Naive B cell (primary cell): Measurements from ENCODE around the gene ANXA2. TPM values are rescaled to one million over a fixed set of nuclear protein-coding genes. Genes with fewer than 3 reads are reported as not detected.

ENCODE experiments used
- ATAC-seq, 2 donors: fragments of 150-1000 bp; cut with Tn5 transposase; 2 replicates each; pipeline ENCODE4 v1.10.0; 2021; ENCODE audit warnings: low read depth in 2 of 2, mild to moderate bottlenecking in 2 of 2, moderate library complexity in 2 of 2
- DNase-seq: peaks from one replicate; pipeline ENCODE4 v3.0.0; 2022
- H3K27ac Mint-ChIP-seq, 6 donors: one replicate each; pipeline ENCODE4 v1.8.0; 2020 to 2022; ENCODE audit warnings: mild to moderate bottlenecking in 6 of 6, mixed read lengths in 6 of 6, moderate library complexity in 5 of 6, inconsistent platforms in 2 of 6
- H3K27me3 Mint-ChIP-seq, 3 donors: one replicate each; pipeline ENCODE4 v1.8.0; 2021 to 2022; ENCODE audit warnings: mixed read lengths in 3 of 3, mild to moderate bottlenecking in 1 of 3
- H3K36me3 Mint-ChIP-seq, 2 donors: one replicate each; pipeline ENCODE4 v1.8.0; 2020 to 2022; ENCODE audit warnings: mixed read lengths in 2 of 2, inconsistent platforms in 1 of 2, mild to moderate bottlenecking in 1 of 2
- H3K4me1 Mint-ChIP-seq, 3 donors: one replicate each; pipeline ENCODE4 v1.8.0; 2020 to 2022; ENCODE audit warnings: mixed read lengths in 3 of 3, inconsistent platforms in 1 of 3, mild to moderate bottlenecking in 1 of 3, moderate library complexity in 1 of 3
- H3K4me3 Mint-ChIP-seq, 8 donors: one replicate each; pipeline ENCODE4 v1.8.0; 2020 to 2022; ENCODE audit warnings: mild to moderate bottlenecking in 8 of 8, mixed read lengths in 8 of 8, moderate library complexity in 8 of 8, inconsistent platforms in 2 of 8
- H3K9me3 Mint-ChIP-seq, 7 donors: one replicate each; pipeline ENCODE4 v1.8.0; 2020 to 2022; ENCODE audit warnings: mixed read lengths in 7 of 7, mild to moderate bottlenecking in 5 of 7, inconsistent platforms in 2 of 7, moderate library complexity in 1 of 7
- polyA plus RNA-seq, 6 donors: library from polyadenylated mRNA; unstranded; fragments of 300-500 nt; fragmentation: Illumina TruSeq; gene quantifications; one replicate each; pipeline ENCODE4 v1.2.3, GENCODE V29; 2021; ENCODE audit warnings: low read depth in 6 of 6

ANXA2 gene
- polyA plus RNA-seq, 6 donors from 2014 or later: 111 to 188 (median 148) TPM

DNA sequence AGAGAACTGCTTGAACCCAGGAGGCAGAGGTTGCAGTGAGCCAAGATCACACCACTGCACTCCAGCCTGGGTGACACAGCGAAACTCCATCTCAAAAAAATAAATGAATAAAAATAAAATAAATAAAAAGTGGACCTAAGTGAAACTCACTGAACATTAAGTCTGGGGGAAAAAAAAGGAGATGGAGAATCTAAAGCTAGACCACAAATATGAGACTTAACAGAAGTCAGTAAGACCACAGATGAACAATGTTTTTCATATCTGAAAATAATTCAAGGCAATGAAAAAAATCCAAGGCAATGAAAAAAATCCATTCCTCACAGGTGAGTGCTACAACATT lies 18.6 kb downstream of the ANXA2 start:
- DNase-seq (no peak), ATAC-seq (no peak)
- Mint-ChIP-seq H3K4me1 (no peaks in the 10 kb centered on the region), H3K27me3 (no peaks in the 10 kb centered on the region), H3K36me3 (peaks cover 0 to 12% of the 10 kb centered on the region in 2 donors), H3K9me3 (no peaks in the 10 kb centered on the region), H3K27ac (peak overlapping the region in 1 of 6 donors; percentile 59), H3K4me3 (no peak overlapping the region)

DNA sequence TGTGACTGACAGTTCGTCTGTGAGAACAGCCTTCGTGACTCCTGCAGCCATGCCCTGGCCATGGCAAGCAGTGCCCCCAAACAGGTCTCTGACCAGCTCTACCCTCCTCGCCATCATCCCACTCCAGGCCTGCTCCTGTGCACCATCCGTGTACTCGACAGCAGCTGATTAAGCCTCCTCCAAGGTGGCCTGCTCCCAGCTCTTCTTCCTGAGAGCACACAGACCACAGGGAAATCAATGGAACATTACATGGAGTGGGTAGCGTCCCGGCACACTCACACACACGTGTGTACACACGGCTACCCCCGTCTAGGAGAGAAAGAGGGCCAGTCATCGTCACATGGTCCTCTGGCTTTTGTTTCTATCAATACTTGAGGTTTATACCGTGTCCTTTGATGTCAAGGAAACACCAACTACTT lies 21.1 kb downstream of the ANXA2 start:
- ATAC-seq (no peak), DNase-seq (no peak)
- no peaks in the 10 kb centered on the region for H3K9me3 Mint-ChIP-seq
- no peak overlapping the region for H3K27ac Mint-ChIP-seq
- H3K4me3 Mint-ChIP-seq: no peak overlapping the region
- no peaks in the 10 kb centered on the region for H3K27me3 Mint-ChIP-seq
- peaks cover 0 to 12% of the 10 kb centered on the region in 2 donors for H3K36me3 Mint-ChIP-seq
- H3K4me1 Mint-ChIP-seq: peaks cover 0 to 1% (median 0%) of the 10 kb centered on the region in 3 donors

DNA sequence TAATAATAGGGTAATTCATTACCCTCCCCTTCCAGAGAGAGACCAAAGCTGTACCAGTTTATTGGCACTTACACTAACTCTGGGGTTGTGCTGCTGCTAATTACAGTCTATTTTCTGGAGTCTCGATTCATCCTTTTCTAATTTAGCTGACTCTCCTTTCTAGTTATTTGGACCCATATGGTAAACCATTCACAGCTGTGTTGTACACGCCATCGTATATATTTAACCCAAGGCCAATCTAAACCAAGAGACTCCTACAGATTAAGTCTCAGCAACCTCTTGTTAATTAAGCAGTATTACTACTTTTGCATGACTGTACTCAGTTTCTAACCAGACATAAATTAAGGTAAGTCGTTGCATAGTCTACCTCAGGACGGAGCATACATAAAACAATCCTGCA lies 22.5 kb downstream of the ANXA2 start:
- no peaks in the 10 kb centered on the region for H3K27me3 Mint-ChIP-seq
- peaks cover 0 to 15% of the 10 kb centered on the region in 2 donors for H3K36me3 Mint-ChIP-seq
- DNase-seq (no peak), ATAC-seq (no peak)
- no peaks in the 10 kb centered on the region for H3K9me3 Mint-ChIP-seq
- peaks cover 0 to 1% (median 0%) of the 10 kb centered on the region in 3 donors for H3K4me1 Mint-ChIP-seq
- H3K4me3 Mint-ChIP-seq: no peak overlapping the region
- no peak overlapping the region for H3K27ac Mint-ChIP-seq

DNA sequence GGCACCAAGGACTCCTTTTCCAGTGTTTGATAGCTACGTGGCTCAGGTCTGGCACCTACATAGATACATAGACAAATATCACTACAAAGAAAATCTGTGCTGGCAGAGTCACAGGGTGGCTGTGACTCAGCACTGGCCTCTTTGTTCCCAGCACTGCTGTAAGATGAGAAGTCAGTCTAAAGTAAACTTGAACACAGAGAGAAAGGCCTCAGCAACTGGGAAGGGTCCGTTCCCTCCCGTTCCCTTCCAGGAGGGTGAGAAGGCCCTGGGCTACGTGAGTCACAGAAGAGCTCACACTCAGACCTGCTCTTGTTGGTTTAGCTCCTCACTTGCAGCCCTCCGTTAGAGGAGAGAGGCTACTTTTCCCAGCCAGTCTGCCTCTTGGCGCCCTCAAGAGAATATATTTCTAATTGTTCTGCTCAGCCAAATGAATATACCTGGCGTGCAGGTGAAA lies 23.1 kb downstream of the ANXA2 start:
- no peak overlapping the region for H3K27ac Mint-ChIP-seq
- H3K36me3 Mint-ChIP-seq: peaks cover 0 to 9% of the 10 kb centered on the region in 2 donors
- no peak overlapping the region for H3K4me3 Mint-ChIP-seq
- DNase-seq (no peak), ATAC-seq (no peak)
- no peaks in the 10 kb centered on the region for H3K27me3 Mint-ChIP-seq
- peaks cover 0 to 1% (median 0%) of the 10 kb centered on the region in 3 donors for H3K4me1 Mint-ChIP-seq
- no peaks in the 10 kb centered on the region for H3K9me3 Mint-ChIP-seq

DNA sequence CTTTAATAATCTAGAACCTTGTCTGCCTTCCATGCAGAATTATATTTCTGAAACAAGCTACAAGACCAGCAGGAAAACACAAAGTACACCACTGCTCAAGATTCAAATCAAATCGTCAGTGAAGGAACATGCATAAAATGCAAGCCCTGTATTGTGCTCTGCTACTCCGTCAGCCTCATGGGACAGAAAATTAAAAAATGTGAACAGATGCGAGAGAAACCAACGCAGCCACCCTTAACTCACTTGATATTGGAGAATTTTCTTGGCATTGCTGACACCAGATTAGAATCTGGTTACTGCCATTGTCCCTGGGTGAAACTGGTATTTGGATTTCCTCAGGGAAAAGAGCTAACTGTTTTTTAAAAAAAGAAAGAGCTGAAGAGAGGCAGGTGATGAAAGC lies 23.6 kb downstream of the ANXA2 start:
- ATAC-seq: no peak
- H3K36me3 Mint-ChIP-seq: peaks cover 0 to 9% of the 10 kb centered on the region in 2 donors

DNA sequence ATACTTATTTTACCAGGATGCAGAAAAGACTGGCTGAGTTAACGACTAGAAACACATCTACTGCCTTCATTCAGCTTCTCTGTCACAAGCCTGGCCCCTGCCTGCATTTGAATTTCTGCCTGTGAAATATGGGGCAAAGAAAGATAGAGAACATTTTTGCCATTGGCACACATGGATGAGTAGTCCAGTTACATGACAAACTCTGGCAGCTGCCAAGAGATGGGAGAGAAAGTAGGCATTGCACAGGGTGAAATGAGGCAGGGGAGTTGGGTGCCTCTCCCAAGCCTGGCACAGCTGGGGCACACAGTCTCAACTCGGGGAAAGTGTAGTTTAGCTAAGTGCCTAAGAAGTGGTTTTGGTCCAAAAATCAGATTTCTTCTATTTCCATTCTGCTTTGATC lies 24.0 kb downstream of the ANXA2 start:
- DNase-seq (no peak), ATAC-seq (no peak)
- no peak overlapping the region for H3K4me3 Mint-ChIP-seq

More for the DNA sequence above, 23.6 kb downstream of the ANXA2 start:
- H3K9me3 Mint-ChIP-seq: peaks cover 0 to under 1% (median 0%) of the 10 kb centered on the region in 7 donors
- no peaks in the 10 kb centered on the region for H3K27me3 Mint-ChIP-seq
- no peak overlapping the region for H3K27ac Mint-ChIP-seq
- peaks cover 0 to 1% (median 0%) of the 10 kb centered on the region in 3 donors for H3K4me1 Mint-ChIP-seq
- DNase-seq: no peak
- no peak overlapping the region for H3K4me3 Mint-ChIP-seq

DNA sequence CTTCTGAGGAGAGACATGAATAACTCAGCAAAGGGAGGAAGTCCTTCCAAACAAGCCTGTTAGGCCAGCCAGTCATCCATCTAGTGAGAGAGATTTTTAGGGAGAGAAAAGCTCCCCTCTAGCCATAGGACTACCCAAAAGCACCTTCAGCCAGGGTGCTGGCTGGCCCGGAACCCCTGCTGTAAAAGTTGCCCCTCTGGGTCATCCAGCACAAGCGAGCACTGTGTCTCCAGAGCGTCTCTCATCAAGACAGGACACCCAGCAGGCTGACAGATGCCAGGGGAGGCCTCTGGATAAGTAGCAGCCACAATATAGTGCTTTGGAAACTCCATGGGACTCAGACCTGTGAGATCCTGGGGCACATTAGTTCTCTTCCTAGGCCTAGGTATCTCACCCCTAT lies 24.5 kb downstream of the ANXA2 start:
- no peak for ATAC-seq
- no peaks in the 10 kb centered on the region for H3K27me3 Mint-ChIP-seq
- peaks cover 0 to 9% of the 10 kb centered on the region in 2 donors for H3K36me3 Mint-ChIP-seq
- H3K9me3 Mint-ChIP-seq: peaks cover 0 to 2% (median 0%) of the 10 kb centered on the region in 7 donors
- no peak overlapping the region for H3K4me3 Mint-ChIP-seq
- no peak overlapping the region for H3K27ac Mint-ChIP-seq
- peaks cover 0 to 1% (median 0%) of the 10 kb centered on the region in 3 donors for H3K4me1 Mint-ChIP-seq
- no peak for DNase-seq

More for the DNA sequence above, 24.0 kb downstream of the ANXA2 start:
- Mint-ChIP-seq H3K9me3 (peaks cover 0 to 2% (median 0%) of the 10 kb centered on the region in 7 donors), H3K4me1 (peaks cover 0 to 1% (median 0%) of the 10 kb centered on the region in 3 donors), H3K36me3 (peaks cover 0 to 9% of the 10 kb centered on the region in 2 donors), H3K27me3 (no peaks in the 10 kb centered on the region), H3K27ac (no peak overlapping the region)

DNA sequence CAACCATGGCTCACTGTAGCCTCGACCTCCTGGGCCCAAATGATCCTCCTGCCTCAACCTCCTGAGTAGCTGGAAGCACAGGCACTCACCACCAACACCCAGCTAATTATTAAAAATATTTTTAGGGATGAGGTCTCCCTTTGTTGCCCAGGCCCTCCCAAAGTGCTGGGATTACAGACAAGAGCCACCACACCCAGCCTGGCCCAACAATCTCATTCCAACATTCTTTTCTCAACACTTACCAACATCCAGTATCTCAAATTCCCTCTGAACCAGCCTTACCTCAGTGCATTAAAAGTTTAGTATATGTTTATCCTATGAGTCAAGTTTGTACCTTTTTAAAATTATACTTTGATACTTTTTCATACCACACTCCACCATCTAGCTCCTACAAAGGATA lies 25.0 kb downstream of the ANXA2 start:
- Mint-ChIP-seq H3K27me3 (no peaks in the 10 kb centered on the region), H3K4me3 (no peak overlapping the region), H3K27ac (no peak overlapping the region), H3K9me3 (peaks cover 0 to 2% (median 0%) of the 10 kb centered on the region in 7 donors), H3K36me3 (peaks cover 0 to 9% of the 10 kb centered on the region in 2 donors), H3K4me1 (peaks cover 0 to 1% (median 0%) of the 10 kb centered on the region in 3 donors)
- ATAC-seq: no peak
- no peak for DNase-seq

DNA sequence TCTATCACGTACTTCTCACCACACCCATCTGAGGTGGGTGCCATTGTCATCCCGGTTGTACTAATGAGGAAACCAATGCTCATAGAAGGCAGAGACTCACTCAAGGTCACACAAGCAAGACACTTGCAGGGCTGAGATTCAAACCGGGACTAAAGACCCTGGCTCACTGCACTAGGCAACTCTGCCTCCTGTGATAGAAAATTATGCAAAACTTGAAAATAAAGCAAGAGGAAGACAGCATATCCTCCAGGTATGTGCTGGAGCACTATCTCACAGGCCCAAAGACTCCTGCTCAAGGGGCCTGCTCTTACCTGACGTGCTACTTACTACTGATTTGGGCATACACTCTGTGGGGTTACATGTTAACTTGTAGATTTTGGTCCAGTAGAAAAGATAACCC lies 25.6 kb downstream of the ANXA2 start:
- no peak overlapping the region for H3K4me3 Mint-ChIP-seq
- peaks cover 0 to 2% (median 0%) of the 10 kb centered on the region in 7 donors for H3K9me3 Mint-ChIP-seq
- H3K4me1 Mint-ChIP-seq: peaks cover 0 to 1% (median 0%) of the 10 kb centered on the region in 3 donors
- H3K27me3 Mint-ChIP-seq: no peaks in the 10 kb centered on the region
- DNase-seq: no peak
- H3K27ac Mint-ChIP-seq: no peak overlapping the region
- no peak for ATAC-seq
- peaks cover 0 to 9% of the 10 kb centered on the region in 2 donors for H3K36me3 Mint-ChIP-seq

DNA sequence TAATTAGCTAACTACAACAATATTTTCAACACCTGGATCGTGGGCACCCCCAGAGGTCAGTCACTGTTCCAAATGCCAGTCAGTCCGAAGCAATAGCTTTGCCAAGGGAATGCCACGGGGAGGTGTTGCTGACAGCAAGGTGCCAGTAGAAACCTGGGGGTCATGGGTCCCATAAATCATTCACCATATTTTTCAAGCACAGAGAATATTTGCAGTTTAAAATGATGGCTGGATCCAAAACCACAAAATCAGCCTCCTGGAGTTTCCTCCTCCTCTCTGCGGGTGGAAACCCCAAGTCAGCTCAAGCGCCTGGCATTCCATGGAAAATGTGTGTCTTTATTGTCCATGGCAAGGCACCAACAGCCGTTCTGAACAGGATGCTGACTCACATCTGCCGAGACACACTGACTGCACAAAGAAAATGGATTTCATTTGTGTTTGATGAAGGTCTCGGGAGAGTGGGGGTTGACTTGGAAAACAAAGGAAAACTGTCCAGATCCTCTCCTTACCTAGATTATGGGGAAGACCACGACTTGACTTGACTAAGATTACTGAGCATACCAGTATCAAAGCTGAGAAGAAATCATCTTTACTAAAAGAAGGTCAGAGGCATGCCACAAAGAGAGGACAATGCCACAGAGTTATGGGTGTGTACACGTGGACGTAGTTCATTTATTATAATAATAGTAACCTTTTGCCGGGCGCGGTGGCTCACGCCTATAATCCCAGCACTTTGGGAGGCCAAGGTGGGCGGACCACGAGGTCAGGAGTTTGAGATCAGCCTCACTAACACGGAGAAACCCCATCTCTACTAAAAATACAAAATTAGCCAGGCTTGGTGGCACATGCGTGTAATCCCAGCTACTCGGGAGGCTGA lies 26.4 kb downstream of the ANXA2 start:
- no peak for DNase-seq
- Mint-ChIP-seq H3K4me3 (no peak overlapping the region), H3K36me3 (peaks cover 0 to 9% of the 10 kb centered on the region in 2 donors), H3K27me3 (no peaks in the 10 kb centered on the region), H3K9me3 (peaks cover 0 to 2% (median 0%) of the 10 kb centered on the region in 7 donors), H3K27ac (peak overlapping the region in 1 of 6 donors; percentile 56), H3K4me1 (peaks cover 0 to 1% (median 0%) of the 10 kb centered on the region in 3 donors)
- ATAC-seq: no peak

DNA sequence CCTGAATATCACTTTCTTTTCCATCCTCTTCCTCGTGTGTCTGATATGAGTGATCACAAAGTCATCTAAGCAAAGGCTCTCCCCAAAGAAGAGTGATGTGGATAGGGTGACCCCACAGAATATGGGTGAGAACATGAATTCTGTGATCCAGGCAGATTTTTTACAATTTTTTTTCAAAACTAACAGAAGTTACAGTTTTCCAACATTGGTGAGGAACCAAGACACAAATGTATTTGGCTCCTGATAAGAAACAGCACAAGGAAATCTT lies 27.0 kb downstream of the ANXA2 start:
- ATAC-seq (no peak), DNase-seq (no peak)
- Mint-ChIP-seq H3K27ac (peak overlapping the region in 1 of 6 donors; percentile 59), H3K4me3 (no peak overlapping the region), H3K4me1 (peaks cover 0 to 1% (median 0%) of the 10 kb centered on the region in 3 donors), H3K27me3 (no peaks in the 10 kb centered on the region), H3K9me3 (peaks cover 0 to 2% (median 0%) of the 10 kb centered on the region in 7 donors), H3K36me3 (peaks cover 0 to 9% of the 10 kb centered on the region in 2 donors)

DNA sequence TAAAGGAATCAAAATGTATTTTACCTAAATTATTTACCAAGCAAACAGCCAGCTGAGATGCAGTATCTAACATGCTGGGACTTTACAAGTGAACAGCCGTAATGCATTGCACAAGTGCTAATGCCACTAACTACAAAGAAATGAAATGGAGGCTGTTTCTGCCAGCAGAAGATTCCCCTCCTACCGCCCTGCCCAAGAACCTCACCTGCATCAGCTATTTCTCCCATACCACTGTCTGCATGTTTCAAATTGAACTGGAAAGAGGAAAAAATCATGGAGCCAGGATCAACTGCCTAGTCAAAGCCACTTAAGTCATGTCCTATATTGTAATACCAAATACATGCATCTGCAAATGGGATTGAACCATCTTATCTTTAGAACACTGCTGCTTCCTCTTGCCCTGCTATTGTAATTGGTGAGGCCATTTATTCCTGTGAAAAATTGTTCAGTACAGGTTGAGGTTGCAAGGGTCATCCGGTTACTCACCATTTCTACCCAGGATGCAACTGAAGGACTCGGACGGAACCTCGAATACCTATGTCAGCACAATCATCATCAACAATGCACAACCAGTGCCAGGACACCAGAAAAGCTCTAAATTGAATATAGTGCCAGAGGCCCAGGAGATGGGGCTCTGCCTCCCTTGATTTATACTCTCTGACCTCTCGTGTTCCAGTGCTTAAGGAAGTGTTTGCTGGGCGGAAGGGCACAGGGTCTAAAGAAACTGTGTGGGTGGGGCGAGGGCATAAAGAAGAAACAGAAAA lies 27.5 kb downstream of the ANXA2 start:
- Mint-ChIP-seq H3K27ac (peak overlapping the region in 1 of 6 donors; percentile 59), H3K4me3 (no peak overlapping the region), H3K36me3 (peaks cover 0 to 4% of the 10 kb centered on the region in 2 donors), H3K9me3 (peaks cover 0 to 2% (median 0%) of the 10 kb centered on the region in 7 donors), H3K4me1 (peaks cover 0 to 1% (median 0%) of the 10 kb centered on the region in 3 donors), H3K27me3 (no peaks in the 10 kb centered on the region)
- DNase-seq (no peak), ATAC-seq (no peak)

DNA sequence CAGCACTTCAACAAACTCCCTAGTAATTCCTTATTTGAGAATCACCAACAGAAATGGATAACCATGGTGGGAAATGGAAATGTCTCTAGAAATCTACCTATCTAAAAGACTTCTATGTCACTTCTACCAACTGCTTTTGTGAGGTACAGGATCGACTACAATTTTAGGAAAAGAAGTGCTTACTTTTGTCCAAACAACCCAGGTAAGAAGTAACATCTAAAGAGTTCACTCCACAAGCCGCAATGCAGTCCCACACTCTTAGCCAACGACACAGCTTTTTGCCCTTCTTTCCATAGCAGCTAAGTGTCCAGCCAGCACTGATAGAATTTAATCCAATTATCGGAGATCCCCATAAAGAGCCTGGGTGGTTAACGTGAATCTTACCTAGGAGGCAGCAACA lies 28.1 kb downstream of the ANXA2 start:
- Mint-ChIP-seq H3K27ac (no peak overlapping the region), H3K4me1 (peaks cover 0 to 1% (median 0%) of the 10 kb centered on the region in 3 donors), H3K27me3 (no peaks in the 10 kb centered on the region), H3K36me3 (peaks cover 0 to 3% of the 10 kb centered on the region in 2 donors), H3K9me3 (peaks cover 0 to 2% (median 0%) of the 10 kb centered on the region in 7 donors), H3K4me3 (no peak overlapping the region)
- ATAC-seq (no peak), DNase-seq (no peak)

DNA sequence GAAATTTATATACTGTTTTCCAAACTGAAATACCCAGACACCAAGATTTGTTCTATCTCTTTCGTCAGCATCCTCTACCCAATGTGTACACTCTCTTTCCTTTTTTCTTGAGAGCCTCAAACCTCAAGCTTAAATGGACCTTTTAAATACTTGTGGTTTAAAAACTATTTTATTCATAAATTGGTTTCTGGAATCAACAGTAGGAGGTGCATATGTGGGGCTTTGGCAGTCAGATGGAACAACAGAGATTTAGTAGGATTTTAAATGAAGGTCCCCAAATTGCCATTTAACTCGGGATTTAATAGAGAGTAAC lies 33.2 kb downstream of the ANXA2 start:
- Mint-ChIP-seq H3K9me3 (peaks cover 0 to 2% (median 0%) of the 10 kb centered on the region in 7 donors), H3K4me3 (no peak overlapping the region), H3K27me3 (no peaks in the 10 kb centered on the region), H3K36me3 (peaks cover 0 to 3% of the 10 kb centered on the region in 2 donors), H3K4me1 (no peaks in the 10 kb centered on the region), H3K27ac (no peak overlapping the region)
- ATAC-seq (no peak), DNase-seq (no peak)
